BJ (cell line): ENCODE data around the gene COPB1. TPM values are rescaled to one million over a fixed set of nuclear protein-coding genes. Genes with fewer than 3 reads are reported as not detected.
A peak's percentile ranks its signal among the peaks of the same experiment; 100 is the strongest.

Experiments
- CTCF ChIA-PET: fragments of 350-600 bp; formaldehyde crosslinking; extraction: SDS; loops from one replicate; lab custom pipeline; 2021; ENCODE audit warnings: antibody characterized with exemption, inconsistent platforms; lab: Yijun Ruan, JAX
- POLR2A ChIA-PET: fragments of 300-600 bp; sonication (Branson Sonifier 250); formaldehyde crosslinking; extraction: SDS; loops from one replicate; lab custom pipeline; 2021; ENCODE audit warnings: antibody characterized with exemption; lab: Charles Lee
- DNase-seq: peaks from one replicate; pipeline ENCODE4 v3.0.0-alpha.2; 2011; ENCODE audit warnings: low read depth
- H3K27me3 ChIP-seq: 2 replicates; pipeline ENCODE4 v1.6.0; 2011; ENCODE audit warnings: low read length; ENCODE audit not compliant: control insufficient read depth, insufficient read depth
- H3K36me3 ChIP-seq: 2 replicates; pipeline ENCODE4 v1.5.1; 2011; ENCODE audit warnings: low read length; ENCODE audit not compliant: control insufficient read depth, insufficient read depth
- H3K4me3 ChIP-seq: 2 replicates; pipeline ENCODE4 v1.5.1; 2011; ENCODE audit warnings: low read depth, mild to moderate bottlenecking, control low read depth, low read length
- CTCF ChIP-seq: IDR thresholded peaks from 2 replicates; pipeline ENCODE4 v1.5.1; 2011; ENCODE audit warnings: low read depth, mild to moderate bottlenecking, control low read depth, inconsistent platforms, low read length, moderate library complexity; ENCODE audit not compliant: insufficient read depth
- polyA plus RNA-seq: library from polyadenylated mRNA; depleted of rRNA; stranded (reverse); fragments of >200 nt; gene quantifications from 2 replicates; pipeline ENCODE4 v1.2.3, GENCODE V29; 2011

COPB1 gene
- polyA plus RNA-seq, 1 experiment: 120 TPM

- no peak for DNase-seq
- no peaks in the 10 kb centered on the region for H3K36me3 ChIP-seq
- CTCF ChIA-PET: interaction anchor here (0.9 to 1.9 kb wide), 7 partner anchors 11 to 118 kb away, joined by 3 to 8 read pairs (median 5); no protein-coding TSS in a partner anchor
- H3K27me3 ChIP-seq: no peaks in the 10 kb centered on the region
- H3K4me3 ChIP-seq: no peak overlapping the region
- POLR2A ChIA-PET: no interaction called here
- peak; percentile 40; the same call in 1 of the 2 replicates for TF ChIP-seq CTCF
Measured at GRCh38 chr11:14418801-14419417, 80.7 kb downstream of the COPB1 start.

GRCh38 chr11:14417617-14418374 is 81.8 kb downstream of the COPB1 start:
- POLR2A ChIA-PET: no interaction called here
- peak; percentile 56 for DNase-seq

GRCh38 chr11:14417186-14417585 is 82.4 kb downstream of the COPB1 start:
- POLR2A ChIA-PET: no interaction called here
- DNase-seq: no peak
- no peaks in the 10 kb centered on the region for H3K27me3 ChIP-seq
- TF ChIP-seq CTCF: no peak
- no peak overlapping the region for H3K4me3 ChIP-seq
- no peaks in the 10 kb centered on the region for H3K36me3 ChIP-seq
- CTCF ChIA-PET: interaction anchor here (0.6 to 1.0 kb wide), 4 partner anchors 8 to 137 kb away, joined by 3 read pairs; no protein-coding TSS in a partner anchor

More at GRCh38 chr11:14417617-14418374, 81.8 kb downstream of the COPB1 start:
- no peaks in the 10 kb centered on the region for H3K36me3 ChIP-seq
- no peak overlapping the region for H3K4me3 ChIP-seq
- TF ChIP-seq CTCF: no peak
- no peaks in the 10 kb centered on the region for H3K27me3 ChIP-seq
- CTCF ChIA-PET: interaction anchor here (0.6 to 1.7 kb wide), 4 partner anchors 109 to 138 kb away, joined by 3 to 8 read pairs (median 5); no protein-coding TSS in a partner anchor

GRCh38 chr11:14414470-14415461 is 84.8 kb downstream of the COPB1 start:
- DNase-seq: no peak
- Histone ChIP-seq H3K27me3 (no peaks in the 10 kb centered on the region), H3K4me3 (no peak overlapping the region), H3K36me3 (no peaks in the 10 kb centered on the region)
- POLR2A ChIA-PET: no interaction called here
- TF ChIP-seq CTCF: no peak
- CTCF ChIA-PET: interaction anchor here (0.8 to 1.6 kb wide), 4 partner anchors 31 to 57 kb away, joined by 3 to 10 read pairs (median 6); no protein-coding TSS in a partner anchor
